ENCODE results near the gene SOD2. TPM values are rescaled to one million over a fixed set of nuclear protein-coding genes. Genes with fewer than 3 reads are reported as not detected.

SOD2 gene
- total RNA-seq, 1 experiment from 2014 or later: 98.6 TPM

GRCh38 chr6:159693894-159694545, 979 bp upstream of the SOD2 start:
- Histone ChIP-seq H3K4me3 (replicated peaks in 1 of 2; ENCODE audit: low read depth in 1 of 2, low read length in 2 of 2) (peak overlapping the region; percentile 75 to 86), H3K9ac (ENCODE audit: low read length) (peak overlapping the region; percentile 86), H4K20me1 (ENCODE audit: insufficient read depth) (no peaks in the 10 kb centered on the region), H3K79me2 (ENCODE audit: insufficient read depth, low read length) (peaks cover 38% of the 10 kb centered on the region), H3K36me3 (ENCODE audit: control insufficient read depth in 1 of 2, insufficient read depth in 2 of 2, low read length in 2 of 2) (peaks cover 3 to 6% of the 10 kb centered on the region in 2 experiments; a peak in 2 of 4 replicates), H3K27me3 (ENCODE audit: insufficient read depth, low read length) (no peaks in the 10 kb centered on the region), H3K9me3 (ENCODE audit: control insufficient read depth in 1 of 2, insufficient read depth in 1 of 2, low read depth in 1 of 2, low read length in 2 of 2) (no peaks in the 10 kb centered on the region), H3K9me2 (ENCODE audit: insufficient read depth) (no peaks in the 10 kb centered on the region), H3K4me2 (ENCODE audit: low read length) (peak overlapping the region; percentile 88), H3K4me1 (ENCODE audit: control insufficient read depth in 1 of 2, insufficient read depth in 2 of 2, low read length in 2 of 2) (peaks cover 15 to 26% of the 10 kb centered on the region in 2 experiments), H2AFZ (ENCODE audit: low read depth, low read length, poor library complexity, severe bottlenecking) (peak overlapping the region; percentile 67), H3K27ac (ENCODE audit: low read depth, low read length) (peak overlapping the region; percentile 79)
- intact Hi-C loops (cut with micrococcal nuclease): loop anchor here (10.0 kb wide), 1 partner anchor 701 kb away; no protein-coding TSS in a partner anchor
- TF ChIP-seq ELF1 (IDR thresholded peaks at IDR 0.05; ENCODE audit: borderline replicate concordance, low read depth) (no peak), JUND (IDR thresholded peaks at IDR 0.05) (no peak), RAD21 (IDR thresholded peaks at IDR 0.05; ENCODE audit: low read depth) (no peak), FOSL1 (IDR thresholded peaks at IDR 0.05; ENCODE audit: low read depth) (no peak)
- ATAC-seq (no peak), DNase-seq (ENCODE audit: low read depth, low spot score) (no peak)
- BruUV-seq (replicated peaks): no TSS peak
- CTCF ChIA-PET: interaction anchor here (1.2 kb wide), 1 partner anchor 169 kb away, joined by 3 read pairs; no protein-coding TSS in a partner anchor
- RAD21 ChIA-PET (ENCODE audit: low non-redundant PET in 1 of 2, low total read pairs in 2 of 2, uncharacterized antibody in 2 of 2, unreplicated experiment in 2 of 2): no interaction called here
- POLR2A ChIA-PET: interaction anchor here (1.4 kb wide), 1 partner anchor 33 kb away, joined by 12 read pairs; the partner anchor contains the start of gene WTAP

- Histone ChIP-seq H3K27me3 (ENCODE audit: insufficient read depth, low read length) (no peaks in the 10 kb centered on the region), H3K4me1 (ENCODE audit: control insufficient read depth in 1 of 2, insufficient read depth in 2 of 2, low read length in 2 of 2) (peaks cover 15 to 26% of the 10 kb centered on the region in 2 experiments), H3K9me3 (ENCODE audit: control insufficient read depth in 1 of 2, insufficient read depth in 1 of 2, low read depth in 1 of 2, low read length in 2 of 2) (no peaks in the 10 kb centered on the region), H3K9me2 (ENCODE audit: insufficient read depth) (no peaks in the 10 kb centered on the region), H3K36me3 (ENCODE audit: control insufficient read depth in 1 of 2, insufficient read depth in 2 of 2, low read length in 2 of 2) (peaks cover 5 to 11% of the 10 kb centered on the region in 2 experiments; a peak in 2 of 4 replicates), H3K9ac (ENCODE audit: low read length) (peak overlapping the region; percentile 86), H3K79me2 (ENCODE audit: insufficient read depth, low read length) (peaks cover 50% of the 10 kb centered on the region), H3K4me2 (ENCODE audit: low read length) (peak overlapping the region; percentile 88), H2AFZ (ENCODE audit: low read depth, low read length, poor library complexity, severe bottlenecking) (no peak overlapping the region), H4K20me1 (ENCODE audit: insufficient read depth) (no peaks in the 10 kb centered on the region), H3K4me3 (replicated peaks in 1 of 2; ENCODE audit: low read depth in 1 of 2, low read length in 2 of 2) (peak overlapping the region; percentile 75 to 86), H3K27ac (ENCODE audit: low read depth, low read length) (peak overlapping the region; percentile 79)
- DNase-seq (ENCODE audit: low read depth, low spot score) (no peak), ATAC-seq (peak; percentile 35)
- no TSS peak for BruUV-seq (replicated peaks)
- ChIA-PET RAD21 (ENCODE audit: low non-redundant PET in 1 of 2, low total read pairs in 2 of 2, uncharacterized antibody in 2 of 2, unreplicated experiment in 2 of 2) (interaction anchor here in 1 of 2 experiments (0.6 kb wide), 1 partner anchor 202 kb away, joined by 4 read pairs; no protein-coding TSS in a partner anchor), CTCF (interaction anchor here (0.8 to 1.5 kb wide), 3 partner anchors 9 to 171 kb away, joined by 3 read pairs; no protein-coding TSS in a partner anchor), POLR2A (interaction anchor here (0.9 to 1.3 kb wide), 2 partner anchors 34 to 97 kb away, joined by 3 to 4 read pairs; partner anchors contain the start of genes TCP1 and WTAP)
- TF ChIP-seq RAD21 (IDR thresholded peaks at IDR 0.05; ENCODE audit: low read depth): no peak
- TF ChIP-seq MAX (IDR thresholded peaks at IDR 0.05): peak; percentile 37
- no peak for TF ChIP-seq EZH2phosphoT487 (IDR thresholded peaks at IDR 0.05; ENCODE audit: borderline replicate concordance)
- TF ChIP-seq TCF7L2 (IDR thresholded peaks at IDR 0.05; ENCODE audit: borderline replicate concordance, extremely low read depth, insufficient read depth, insufficient read length): no peak
- no peak for TF ChIP-seq POLR2AphosphoS5 (IDR thresholded peaks at IDR 0.05; ENCODE audit: low read depth, low read length)
- TF ChIP-seq REST (IDR thresholded peaks at IDR 0.05; ENCODE audit: low read depth): no peak
- TF ChIP-seq YY1 (IDR thresholded peaks at IDR 0.05; ENCODE audit: extremely low read depth, insufficient replicate concordance, low read depth, low read length): no peak
- TF ChIP-seq SIN3A (IDR thresholded peaks at IDR 0.05; ENCODE audit: low read depth): no peak; the same call in 1 of the 2 replicates
- peak; percentile 87; the same call in 1 of the 2 replicates for TF ChIP-seq ZFX (IDR thresholded peaks at IDR 0.05)
- intact Hi-C loops (cut with micrococcal nuclease): loop anchor here (10.0 kb wide), 1 partner anchor 702 kb away; no protein-coding TSS in a partner anchor
Observed at GRCh38 chr6:159692303-159693127, 526 bp downstream of the SOD2 start.
